Brain microvascular endothelial cell (primary cell): ENCODE results near the gene TSEN15.

ENCODE experiments used
- DNase-seq: peaks from one replicate; pipeline ENCODE4 v3.0.0-alpha.2; 2020
- H3K27ac ChIP-seq: fragments of 250-450 bp; sonication (Bioruptor Pico); 2 replicates; pipeline ENCODE4 v1.5.1; 2020; ENCODE audit warnings: mild to moderate bottlenecking, moderate library complexity
- H3K27me3 ChIP-seq: fragments of 250-450 bp; sonication (Bioruptor Pico); replicated peaks from 2 replicates; pipeline ENCODE4 v1.5.1; 2020; ENCODE audit warnings: mild to moderate bottlenecking
- H3K36me3 ChIP-seq: fragments of 250-450 bp; sonication (Bioruptor Pico); replicated peaks from 2 replicates; pipeline ENCODE4 v1.5.1; 2020; ENCODE audit warnings: mild to moderate bottlenecking
- H3K4me3 ChIP-seq: 2 replicates; pipeline ENCODE4 v1.5.1; 2011; ENCODE audit warnings: low read depth, mild to moderate bottlenecking, control low read depth, low read length, moderate library complexity
- in situ Hi-C: cut with HindIII; loops from 2 replicates; pipeline ENCODE4 v1.10.0; 2017; ENCODE audit warnings: low sequenced_read_pairs, low pct_ligation_motif_present
- TF ChIP-seq, protein P1 (sequence below): IDR thresholded peaks from 2 replicates; pipeline ENCODE4 v1.5.1; 2011; ENCODE audit warnings: low read depth, mild to moderate bottlenecking, moderate library complexity, low read length, control low read depth, inconsistent platforms; ENCODE audit errors: missing control alignments

Gene TSEN15

GRCh38 chr1:184014271-184014670 lies 37.3 kb upstream of the TSEN15 start:
- Histone ChIP-seq H3K36me3 (no peaks in the 10 kb centered on the region), H3K27me3 (no peaks in the 10 kb centered on the region), H3K27ac (no peak overlapping the region), H3K4me3 (no peak overlapping the region)
- DNase-seq: no peak
- TF ChIP-seq, protein P1, sequence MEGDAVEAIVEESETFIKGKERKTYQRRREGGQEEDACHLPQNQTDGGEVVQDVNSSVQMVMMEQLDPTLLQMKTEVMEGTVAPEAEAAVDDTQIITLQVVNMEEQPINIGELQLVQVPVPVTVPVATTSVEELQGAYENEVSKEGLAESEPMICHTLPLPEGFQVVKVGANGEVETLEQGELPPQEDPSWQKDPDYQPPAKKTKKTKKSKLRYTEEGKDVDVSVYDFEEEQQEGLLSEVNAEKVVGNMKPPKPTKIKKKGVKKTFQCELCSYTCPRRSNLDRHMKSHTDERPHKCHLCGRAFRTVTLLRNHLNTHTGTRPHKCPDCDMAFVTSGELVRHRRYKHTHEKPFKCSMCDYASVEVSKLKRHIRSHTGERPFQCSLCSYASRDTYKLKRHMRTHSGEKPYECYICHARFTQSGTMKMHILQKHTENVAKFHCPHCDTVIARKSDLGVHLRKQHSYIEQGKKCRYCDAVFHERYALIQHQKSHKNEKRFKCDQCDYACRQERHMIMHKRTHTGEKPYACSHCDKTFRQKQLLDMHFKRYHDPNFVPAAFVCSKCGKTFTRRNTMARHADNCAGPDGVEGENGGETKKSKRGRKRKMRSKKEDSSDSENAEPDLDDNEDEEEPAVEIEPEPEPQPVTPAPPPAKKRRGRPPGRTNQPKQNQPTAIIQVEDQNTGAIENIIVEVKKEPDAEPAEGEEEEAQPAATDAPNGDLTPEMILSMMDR: no peak
- in situ Hi-C loops: no loop called here

GRCh38 chr1:184016169-184016568 lies 35.4 kb upstream of the TSEN15 start:
- Histone ChIP-seq H3K36me3 (no peaks in the 10 kb centered on the region), H3K27me3 (no peaks in the 10 kb centered on the region), H3K4me3 (no peak overlapping the region), H3K27ac (no peak overlapping the region)
- in situ Hi-C loops: no loop called here
- TF ChIP-seq, protein P1: no peak
- DNase-seq: no peak

DNA sequence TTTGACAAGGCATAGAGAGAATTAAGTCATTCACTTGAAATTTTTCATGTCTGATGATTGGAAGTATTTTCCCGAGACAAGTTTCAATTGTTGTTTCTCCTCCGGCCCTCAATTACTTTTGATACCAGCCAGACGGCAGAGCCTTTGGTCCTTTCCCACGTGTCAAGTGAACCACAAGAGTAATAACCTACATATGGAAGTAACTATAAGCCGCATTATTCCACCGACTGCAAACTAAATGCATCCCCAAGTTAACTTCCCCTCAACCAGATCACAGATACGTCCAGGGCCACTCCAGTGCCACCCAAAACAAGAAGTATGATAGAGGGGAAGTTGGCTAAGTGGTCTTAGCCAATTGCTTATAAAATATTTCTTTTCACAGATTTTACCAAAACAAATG lies 34.2 kb upstream of the TSEN15 start:
- H3K27me3 ChIP-seq: no peaks in the 10 kb centered on the region
- DNase-seq: no peak
- H3K27ac ChIP-seq: no peak overlapping the region
- TF ChIP-seq, protein P1: no peak
- H3K4me3 ChIP-seq: no peak overlapping the region
- H3K36me3 ChIP-seq: no peaks in the 10 kb centered on the region
- in situ Hi-C loops: no loop called here

- Histone ChIP-seq H3K27ac (no peak overlapping the region), H3K27me3 (no peaks in the 10 kb centered on the region), H3K4me3 (no peak overlapping the region), H3K36me3 (no peaks in the 10 kb centered on the region)
- no peak for DNase-seq
- TF ChIP-seq, protein P1: no peak
- in situ Hi-C loops: no loop called here
These were observed 32.9 kb upstream of the TSEN15 start for GRCh38 chr1:184018622-184019021.

- H3K27ac ChIP-seq: no peak overlapping the region
- no peak overlapping the region for H3K4me3 ChIP-seq
- DNase-seq: no peak
- TF ChIP-seq, protein P1: no peak
- H3K36me3 ChIP-seq: no peaks in the 10 kb centered on the region
- no peaks in the 10 kb centered on the region for H3K27me3 ChIP-seq
- in situ Hi-C loops: no loop called here
These were observed 32.5 kb upstream of the TSEN15 start for GRCh38 chr1:184019069-184019468.

GRCh38 chr1:184019506-184019905 lies 32.0 kb upstream of the TSEN15 start:
- no peaks in the 10 kb centered on the region for H3K27me3 ChIP-seq
- in situ Hi-C loops: no loop called here
- H3K27ac ChIP-seq: no peak overlapping the region
- no peak overlapping the region for H3K4me3 ChIP-seq
- TF ChIP-seq, protein P1: no peak
- H3K36me3 ChIP-seq: no peaks in the 10 kb centered on the region
- DNase-seq: no peak
